DND-41 (cell line): ENCODE measurements around the gene CMC2.

ENCODE experiments used
- ATAC-seq: fragments of 200-7000 bp; cut with Tn5 transposase; 3 replicates; pipeline ENCODE4 v1.9.1; 2021; ENCODE audit warnings: low read depth; ENCODE audit not compliant: insufficient read depth
- DNase-seq: peaks from one replicate; pipeline ENCODE4 v3.0.0-alpha.2; 2020
- H2AFZ ChIP-seq: 2 replicates; pipeline ENCODE4 v1.6.0; 2012; ENCODE audit warnings: low read depth, low read length
- H3K27ac ChIP-seq: 2 replicates; pipeline ENCODE4 v1.5.1; 2012; ENCODE audit warnings: low read length, inconsistent platforms
- H3K27me3 ChIP-seq: fragments of 200-600 bp; sonication (generic); 2 replicates; pipeline ENCODE4 v1.6.0; 2012; ENCODE audit warnings: low read length, mild to moderate bottlenecking, inconsistent platforms; ENCODE audit not compliant: insufficient read depth, poor library complexity
- H3K36me3 ChIP-seq: 2 replicates; pipeline ENCODE4 v1.5.1; 2012; ENCODE audit warnings: low read length, inconsistent platforms; ENCODE audit not compliant: insufficient read depth
- H3K4me1 ChIP-seq: 2 replicates; pipeline ENCODE4 v1.5.1; 2012; ENCODE audit warnings: mild to moderate bottlenecking, low read length; ENCODE audit not compliant: insufficient read depth
- H3K4me2 ChIP-seq: 2 replicates; pipeline ENCODE4 v1.6.0; 2012; ENCODE audit warnings: mild to moderate bottlenecking, moderate library complexity, low read length, inconsistent platforms; ENCODE audit not compliant: insufficient read depth
- H3K4me3 ChIP-seq, 2 experiments: fragments of 200-600 bp in 1 of 2; shearing (Covaris generic) in 1 of 2; 2 replicates each; pipeline ENCODE4 v1.5.1; 2012 to 2016; ENCODE audit warnings: inconsistent platforms in 2 of 2, low read length in 2 of 2, mild to moderate bottlenecking in 2 of 2, low read depth in 1 of 2, moderate library complexity in 1 of 2
- H3K79me2 ChIP-seq: 2 replicates; pipeline ENCODE4 v1.6.0; 2012; ENCODE audit warnings: low read length, inconsistent platforms; ENCODE audit not compliant: insufficient read depth
- H3K9ac ChIP-seq: 2 replicates; pipeline ENCODE4 v1.6.0; 2012; ENCODE audit warnings: low read depth, mild to moderate bottlenecking, inconsistent platforms, low read length, moderate library complexity
- H3K9me3 ChIP-seq: 2 replicates; pipeline ENCODE4 v1.5.1; 2012; ENCODE audit warnings: low read length, moderate library complexity, mild to moderate bottlenecking, inconsistent platforms; ENCODE audit not compliant: insufficient read depth, severe bottlenecking
- H4K20me1 ChIP-seq: 2 replicates; pipeline ENCODE4 v1.6.0; 2012; ENCODE audit warnings: low read length; ENCODE audit not compliant: insufficient read depth
- EZH2 ChIP-seq: IDR thresholded peaks from 3 replicates; pipeline ENCODE4 v1.6.1; 2012; ENCODE audit warnings: borderline replicate concordance, low read depth, mild to moderate bottlenecking, moderate library complexity, low read length, inconsistent platforms; ENCODE audit not compliant: severe bottlenecking
- TF ChIP-seq, protein P1 (sequence below): IDR thresholded peaks from 2 replicates; pipeline ENCODE4 v1.5.1; 2012; ENCODE audit warnings: borderline replicate concordance, low read length, moderate library complexity, mild to moderate bottlenecking; ENCODE audit not compliant: poor library complexity, severe bottlenecking; ENCODE audit errors: extremely low read depth

The CMC2 gene

DNA sequence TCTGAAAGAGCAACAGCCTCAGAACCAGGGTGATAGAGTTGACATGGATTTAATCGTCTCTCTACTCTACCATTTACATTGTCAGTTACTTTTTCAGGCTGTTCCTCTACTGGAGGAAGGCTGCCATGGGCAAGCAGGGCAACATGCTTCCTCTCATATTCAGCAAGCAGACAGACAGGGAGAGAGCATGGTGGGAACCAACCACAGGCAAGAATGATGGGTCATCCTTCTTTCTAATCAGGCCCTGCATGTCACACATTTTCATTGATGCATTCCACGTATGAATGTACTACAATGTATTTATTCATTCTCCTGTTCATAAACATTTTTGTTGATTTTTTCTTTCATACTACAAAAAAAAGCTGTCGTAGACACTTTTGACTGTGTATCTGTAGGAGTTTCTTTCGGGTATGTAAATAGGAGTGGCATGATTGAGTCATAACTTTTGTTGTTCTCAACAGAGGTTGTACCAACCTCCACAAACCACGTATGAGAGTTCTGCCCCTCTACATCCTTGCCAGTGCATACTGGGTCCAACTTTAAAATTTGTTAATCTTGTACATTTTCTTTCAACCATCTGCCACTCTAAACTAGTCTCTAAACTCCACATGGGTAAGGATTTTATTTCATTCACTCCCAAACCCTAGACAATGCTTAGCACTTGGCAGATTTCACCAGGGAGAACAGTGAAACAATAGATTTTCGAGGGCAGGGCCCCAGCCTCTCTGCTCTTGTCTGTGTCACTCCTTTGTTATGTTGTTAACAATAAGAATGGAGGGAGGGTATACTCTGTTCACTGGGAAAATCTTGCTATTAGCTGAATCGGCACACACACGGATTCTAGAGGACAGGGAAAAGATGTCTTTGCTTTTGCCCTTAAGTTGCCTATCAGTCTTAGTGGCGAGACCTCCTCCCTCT is 58.7 kb downstream of the CMC2 start:
- Histone ChIP-seq H3K4me3 (no peak overlapping the region), H3K9ac (no peak overlapping the region), H3K9me3 (peaks cover 3% of the 10 kb centered on the region), H3K79me2 (no peaks in the 10 kb centered on the region), H3K36me3 (no peaks in the 10 kb centered on the region), H3K4me2 (no peak overlapping the region), H3K27ac (no peak overlapping the region), H2AFZ (no peak overlapping the region), H3K4me1 (no peaks in the 10 kb centered on the region), H4K20me1 (no peaks in the 10 kb centered on the region), H3K27me3 (peaks cover 3% of the 10 kb centered on the region)
- TF ChIP-seq, protein P1, sequence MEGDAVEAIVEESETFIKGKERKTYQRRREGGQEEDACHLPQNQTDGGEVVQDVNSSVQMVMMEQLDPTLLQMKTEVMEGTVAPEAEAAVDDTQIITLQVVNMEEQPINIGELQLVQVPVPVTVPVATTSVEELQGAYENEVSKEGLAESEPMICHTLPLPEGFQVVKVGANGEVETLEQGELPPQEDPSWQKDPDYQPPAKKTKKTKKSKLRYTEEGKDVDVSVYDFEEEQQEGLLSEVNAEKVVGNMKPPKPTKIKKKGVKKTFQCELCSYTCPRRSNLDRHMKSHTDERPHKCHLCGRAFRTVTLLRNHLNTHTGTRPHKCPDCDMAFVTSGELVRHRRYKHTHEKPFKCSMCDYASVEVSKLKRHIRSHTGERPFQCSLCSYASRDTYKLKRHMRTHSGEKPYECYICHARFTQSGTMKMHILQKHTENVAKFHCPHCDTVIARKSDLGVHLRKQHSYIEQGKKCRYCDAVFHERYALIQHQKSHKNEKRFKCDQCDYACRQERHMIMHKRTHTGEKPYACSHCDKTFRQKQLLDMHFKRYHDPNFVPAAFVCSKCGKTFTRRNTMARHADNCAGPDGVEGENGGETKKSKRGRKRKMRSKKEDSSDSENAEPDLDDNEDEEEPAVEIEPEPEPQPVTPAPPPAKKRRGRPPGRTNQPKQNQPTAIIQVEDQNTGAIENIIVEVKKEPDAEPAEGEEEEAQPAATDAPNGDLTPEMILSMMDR, result no peak
- TF ChIP-seq EZH2, result no peak
- DNase-seq (no peak), ATAC-seq (no peak)

- Histone ChIP-seq H3K27ac (no peak overlapping the region), H3K79me2 (no peaks in the 10 kb centered on the region), H3K4me2 (no peak overlapping the region), H3K36me3 (no peaks in the 10 kb centered on the region), H3K27me3 (peaks cover 3% of the 10 kb centered on the region), H3K9ac (no peak overlapping the region), H2AFZ (no peak overlapping the region), H4K20me1 (no peaks in the 10 kb centered on the region), H3K9me3 (peaks cover 3% of the 10 kb centered on the region), H3K4me3 (no peak overlapping the region), H3K4me1 (no peaks in the 10 kb centered on the region)
- DNase-seq (no peak), ATAC-seq (no peak)
- TF ChIP-seq, protein P1, result no peak
- no peak for TF ChIP-seq EZH2
These were observed 59.4 kb downstream of the CMC2 start for GRCh38 chr16:80947239-80947638.

- no peak for ATAC-seq
- Histone ChIP-seq H3K9ac (no peak overlapping the region), H3K27ac (no peak overlapping the region), H4K20me1 (no peaks in the 10 kb centered on the region), H3K79me2 (no peaks in the 10 kb centered on the region), H3K4me1 (no peaks in the 10 kb centered on the region), H3K36me3 (no peaks in the 10 kb centered on the region), H3K4me2 (no peak overlapping the region), H2AFZ (no peak overlapping the region), H3K27me3 (peaks cover 3% of the 10 kb centered on the region), H3K4me3 (no peak overlapping the region), H3K9me3 (no peaks in the 10 kb centered on the region)
- DNase-seq, result no peak
- no peak for TF ChIP-seq EZH2
- TF ChIP-seq, protein P1, result no peak
These were observed 60.2 kb downstream of the CMC2 start for GRCh38 chr16:80946481-80946880.
